K562 (cell line): ENCODE measurements around the gene BBC3. TPM values are rescaled to one million over a fixed set of nuclear protein-coding genes. Genes with fewer than 3 reads are reported as not detected.
A peak's percentile ranks its signal among the peaks of the same experiment; 100 is the strongest.

Experiments
- CBX8 ChIP-seq: fragments of 200-600 bp; sonication (generic); IDR thresholded peaks from 2 replicates; pipeline ENCODE4 v1.6.1; 2012; ENCODE audit warnings: borderline replicate concordance, mixed run types, low read depth, mild to moderate bottlenecking, moderate library complexity, mixed read lengths, low read length, control low read depth, inconsistent platforms; ENCODE audit not compliant: poor library complexity, severe bottlenecking; ENCODE audit errors: extremely low read depth
- CEBPB ChIP-seq: fragments of 450-650 bp; IDR thresholded peaks from 2 replicates; pipeline ENCODE4 v1.6.1; 2016; ENCODE audit warnings: missing genetic modification characterization, missing compliant biosample characterization
- CHCHD3 ChIP-seq: fragments of 250-450 bp; sonication (Bioruptor Pico); IDR thresholded peaks from 2 replicates; pipeline ENCODE4 v2.1.2; 2022; ENCODE audit warnings: mild to moderate bottlenecking
- COPS2 ChIP-seq: fragments of 450-650 bp; conservative IDR thresholded peaks from 2 replicates; pipeline ENCODE4 v1.6.1; 2016; ENCODE audit warnings: mild to moderate bottlenecking, moderate library complexity
- ETV6 ChIP-seq, 3 experiments: fragments of 150-350 bp in 1 of 3; sonication (generic) in 1 of 3; formaldehyde crosslinking in 1 of 3; IDR thresholded peaks; 2 replicates each; pipeline versions ENCODE4 v1.6.1 to v1.8.0; 2014 to 2022; ENCODE audit warnings: borderline replicate concordance in 2 of 3, low read depth in 2 of 3, antibody characterized with exemption in 1 of 3, low read length in 1 of 3, mild to moderate bottlenecking in 1 of 3, missing genetic modification reagents in 1 of 3
- FOSL1 ChIP-seq: fragments of 200-800 bp; sonication (Bioruptor generic); conservative IDR thresholded peaks from 2 replicates; pipeline ENCODE4 v1.6.1; 2016; ENCODE audit warnings: missing genetic modification characterization, missing compliant biosample characterization
- FOXJ3 ChIP-seq: sonication (generic); formaldehyde crosslinking; IDR thresholded peaks from 2 replicates; pipeline ENCODE4 v1.4.0; 2020; ENCODE audit warnings: mild to moderate bottlenecking, missing genetic modification reagents
- FOXK1 ChIP-seq: sonication (generic); formaldehyde crosslinking; IDR thresholded peaks from 2 replicates; pipeline ENCODE4 v1.8.0; 2022; ENCODE audit warnings: missing genetic modification reagents, mild to moderate bottlenecking, borderline replicate concordance
- HNRNPK ChIP-seq: fragments of 200-400 bp; formaldehyde crosslinking; IDR thresholded peaks from one replicate; pipeline ENCODE4 v1.6.1; 2018; ENCODE audit warnings: mild to moderate bottlenecking, low read depth, low read length; ENCODE audit not compliant: poor library complexity, severe bottlenecking
- IFI16 ChIP-seq: fragments of 250-450 bp; sonication (Bioruptor Pico); IDR thresholded peaks from 2 replicates; pipeline ENCODE4 v2.1.2; 2022; ENCODE audit warnings: mild to moderate bottlenecking, inconsistent platforms
- MYBL2 ChIP-seq, 2 experiments: fragments of 450-650 bp in 1 of 2; sonication (generic) in 1 of 2; formaldehyde crosslinking in 1 of 2; IDR thresholded peaks; 2 replicates each; pipeline versions ENCODE4 v1.6.1 to v1.8.1; 2017 to 2022; ENCODE audit warnings: borderline replicate concordance in 1 of 2, inconsistent platforms in 1 of 2, low read depth in 1 of 2, mild to moderate bottlenecking in 1 of 2, missing genetic modification reagents in 1 of 2, moderate library complexity in 1 of 2
- PYGO2 ChIP-seq: fragments of 450-650 bp; IDR thresholded peaks from 2 replicates; pipeline ENCODE4 v1.6.1; 2016; ENCODE audit warnings: mild to moderate bottlenecking, missing genetic modification characterization, moderate library complexity, missing compliant biosample characterization
- RBM17 ChIP-seq: fragments of 200-400 bp; formaldehyde crosslinking; IDR thresholded peaks from 2 replicates; pipeline ENCODE4 v1.6.1; 2017; ENCODE audit warnings: low read depth, mild to moderate bottlenecking, low read length, borderline replicate concordance
- ZNF133 ChIP-seq: fragments of 250-450 bp; sonication (Bioruptor Pico); IDR thresholded peaks from 2 replicates; pipeline ENCODE4 v1.4.0; 2020; ENCODE audit warnings: mild to moderate bottlenecking
- ZNF408 ChIP-seq: fragments of 250-450 bp; sonication (Bioruptor Pico); IDR thresholded peaks from 2 replicates; pipeline ENCODE4 v1.4.0; 2020; ENCODE audit warnings: low read depth, mild to moderate bottlenecking, moderate library complexity
- ZNF668 ChIP-seq: fragments of 250-450 bp; sonication (Bioruptor Pico); IDR thresholded peaks from 2 replicates; pipeline ENCODE4 v1.8.0; 2022; ENCODE audit warnings: mild to moderate bottlenecking, inconsistent platforms
- polyA plus RNA-seq, 8 experiments: library from polyadenylated mRNA; depleted of rRNA in 4 of 8; stranded (reverse) in 5 of 8; unstranded in 3 of 8; fragments of >200 nt; fragmentation: Nextera tagmentation in 2 of 8; fragmentation: Illumina TruSeq in 1 of 8; extraction: Ambion mirVana in 2 of 8; extraction: Trizol in 1 of 8; gene quantifications; 2 replicates each; pipeline versions ENCODE4 v1.2.1 to v1.2.3, GENCODE V29; 2011 to 2014; ENCODE audit warnings: inconsistent platforms in 1 of 8, missing spikeins in 1 of 8
- total RNA-seq, 7 experiments: library from RNA; depleted of rRNA in 6 of 7; stranded (reverse); fragments of >200 nt in 6 of 7; fragmentation: Illumina TruSeq in 2 of 7; extraction: Trizol in 2 of 7; gene quantifications; 2 replicates each; pipeline versions ENCODE4 v1.2.1 to v1.2.3, GENCODE V29; 2011 to 2021; ENCODE audit warnings: low replicate concordance in 1 of 7
- TF ChIP-seq, protein P1 (sequence below): fragments of 450-650 bp; formaldehyde crosslinking; IDR thresholded peaks from 2 replicates; pipeline ENCODE4 v1.4.0; 2022; ENCODE audit warnings: mild to moderate bottlenecking, moderate library complexity
- TF ChIP-seq, protein P2 (sequence below): IDR thresholded peaks from 2 replicates; pipeline ENCODE4 v1.6.1; 2011; ENCODE audit warnings: borderline replicate concordance, low read depth, mild to moderate bottlenecking, moderate library complexity, low read length; ENCODE audit not compliant: insufficient read depth, poor library complexity, severe bottlenecking
- TF ChIP-seq, protein P3 (sequence below): fragments of 250-450 bp; sonication (Bioruptor Pico); IDR thresholded peaks from 2 replicates; pipeline ENCODE4 v1.4.0; 2020; ENCODE audit warnings: mild to moderate bottlenecking, moderate library complexity, borderline replicate concordance

The BBC3 gene
- total and polyA plus RNA-seq, 9 of the 15 experiments (the other 6 are each of a cell fraction or from before 2014, with no cell fraction given) = 0.15 to 30.7 (median 4.8) TPM

DNA sequence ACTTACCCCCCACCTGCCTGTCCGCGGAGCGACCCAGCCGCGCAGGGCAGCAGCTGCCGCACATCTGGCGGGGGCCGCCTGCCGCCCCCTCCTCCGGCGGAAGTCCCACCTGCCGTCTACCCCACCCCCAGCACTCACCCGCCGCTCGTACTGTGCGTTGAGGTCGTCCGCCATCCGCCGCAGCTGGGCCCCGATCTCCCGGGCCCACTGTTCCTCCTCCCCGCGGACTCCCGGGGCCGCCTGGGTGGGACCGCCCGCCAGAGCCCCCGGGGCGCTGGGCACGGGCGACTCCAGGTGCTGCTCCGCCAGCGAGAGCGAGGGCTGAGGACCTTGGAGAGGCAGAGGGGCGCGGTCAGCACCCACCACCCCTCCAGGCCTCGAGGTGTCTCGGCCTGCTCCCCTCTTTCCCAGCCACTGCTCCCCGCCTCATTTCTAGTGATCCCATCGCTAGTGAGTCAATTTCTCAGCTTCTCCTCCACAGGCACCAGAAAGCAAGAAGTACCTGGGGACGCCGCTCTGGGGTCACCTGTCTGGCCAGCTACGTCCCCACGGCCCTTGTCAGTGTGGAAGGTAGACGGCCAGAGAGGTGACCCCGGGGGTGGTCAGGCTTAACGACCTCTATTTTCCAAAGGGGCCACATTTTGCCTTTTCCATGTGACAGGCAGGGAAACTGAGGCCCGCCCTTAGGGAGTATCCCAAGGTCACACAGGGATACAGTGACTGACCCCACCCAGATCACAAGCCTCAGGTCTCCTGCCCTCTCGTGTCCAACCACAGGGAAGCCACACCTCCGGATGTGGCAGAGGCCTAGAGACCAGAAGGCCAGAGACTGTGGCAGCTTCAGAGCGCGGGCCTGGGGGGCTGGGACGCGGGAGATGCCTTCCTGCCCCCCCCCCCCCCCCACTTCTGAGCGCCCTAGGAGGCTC lies 4.3 kb downstream of the BBC3 start (continued):
- TF ChIP-seq CHCHD3 (CRISPR knock-in tag) = no peak
- no peak for TF ChIP-seq CEBPB (tag)
- TF ChIP-seq, protein P1, sequence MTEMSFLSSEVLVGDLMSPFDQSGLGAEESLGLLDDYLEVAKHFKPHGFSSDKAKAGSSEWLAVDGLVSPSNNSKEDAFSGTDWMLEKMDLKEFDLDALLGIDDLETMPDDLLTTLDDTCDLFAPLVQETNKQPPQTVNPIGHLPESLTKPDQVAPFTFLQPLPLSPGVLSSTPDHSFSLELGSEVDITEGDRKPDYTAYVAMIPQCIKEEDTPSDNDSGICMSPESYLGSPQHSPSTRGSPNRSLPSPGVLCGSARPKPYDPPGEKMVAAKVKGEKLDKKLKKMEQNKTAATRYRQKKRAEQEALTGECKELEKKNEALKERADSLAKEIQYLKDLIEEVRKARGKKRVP (CRISPR knock-in tag) = no peak; the same call in 1 of the 2 replicates
- no peak for TF ChIP-seq FOXK1 (CRISPR knock-in tag)
- no peak for TF ChIP-seq ZNF408 (CRISPR knock-in tag)
- TF ChIP-seq, protein P2, sequence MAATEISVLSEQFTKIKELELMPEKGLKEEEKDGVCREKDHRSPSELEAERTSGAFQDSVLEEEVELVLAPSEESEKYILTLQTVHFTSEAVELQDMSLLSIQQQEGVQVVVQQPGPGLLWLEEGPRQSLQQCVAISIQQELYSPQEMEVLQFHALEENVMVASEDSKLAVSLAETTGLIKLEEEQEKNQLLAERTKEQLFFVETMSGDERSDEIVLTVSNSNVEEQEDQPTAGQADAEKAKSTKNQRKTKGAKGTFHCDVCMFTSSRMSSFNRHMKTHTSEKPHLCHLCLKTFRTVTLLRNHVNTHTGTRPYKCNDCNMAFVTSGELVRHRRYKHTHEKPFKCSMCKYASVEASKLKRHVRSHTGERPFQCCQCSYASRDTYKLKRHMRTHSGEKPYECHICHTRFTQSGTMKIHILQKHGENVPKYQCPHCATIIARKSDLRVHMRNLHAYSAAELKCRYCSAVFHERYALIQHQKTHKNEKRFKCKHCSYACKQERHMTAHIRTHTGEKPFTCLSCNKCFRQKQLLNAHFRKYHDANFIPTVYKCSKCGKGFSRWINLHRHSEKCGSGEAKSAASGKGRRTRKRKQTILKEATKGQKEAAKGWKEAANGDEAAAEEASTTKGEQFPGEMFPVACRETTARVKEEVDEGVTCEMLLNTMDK = no peak
- TF ChIP-seq RBM17 = no peak; the same call in 1 of the 2 replicates
- TF ChIP-seq COPS2 = no peak
- TF ChIP-seq ZNF133 (CRISPR knock-in tag) = no peak
- TF ChIP-seq, protein P3, sequence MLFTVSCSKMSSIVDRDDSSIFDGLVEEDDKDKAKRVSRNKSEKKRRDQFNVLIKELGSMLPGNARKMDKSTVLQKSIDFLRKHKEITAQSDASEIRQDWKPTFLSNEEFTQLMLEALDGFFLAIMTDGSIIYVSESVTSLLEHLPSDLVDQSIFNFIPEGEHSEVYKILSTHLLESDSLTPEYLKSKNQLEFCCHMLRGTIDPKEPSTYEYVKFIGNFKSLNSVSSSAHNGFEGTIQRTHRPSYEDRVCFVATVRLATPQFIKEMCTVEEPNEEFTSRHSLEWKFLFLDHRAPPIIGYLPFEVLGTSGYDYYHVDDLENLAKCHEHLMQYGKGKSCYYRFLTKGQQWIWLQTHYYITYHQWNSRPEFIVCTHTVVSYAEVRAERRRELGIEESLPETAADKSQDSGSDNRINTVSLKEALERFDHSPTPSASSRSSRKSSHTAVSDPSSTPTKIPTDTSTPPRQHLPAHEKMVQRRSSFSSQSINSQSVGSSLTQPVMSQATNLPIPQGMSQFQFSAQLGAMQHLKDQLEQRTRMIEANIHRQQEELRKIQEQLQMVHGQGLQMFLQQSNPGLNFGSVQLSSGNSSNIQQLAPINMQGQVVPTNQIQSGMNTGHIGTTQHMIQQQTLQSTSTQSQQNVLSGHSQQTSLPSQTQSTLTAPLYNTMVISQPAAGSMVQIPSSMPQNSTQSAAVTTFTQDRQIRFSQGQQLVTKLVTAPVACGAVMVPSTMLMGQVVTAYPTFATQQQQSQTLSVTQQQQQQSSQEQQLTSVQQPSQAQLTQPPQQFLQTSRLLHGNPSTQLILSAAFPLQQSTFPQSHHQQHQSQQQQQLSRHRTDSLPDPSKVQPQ (CRISPR knock-in tag) = no peak
- peak; percentile 99 for TF ChIP-seq HNRNPK
- TF ChIP-seq PYGO2 (tag) = 0 out of 2 replicates have a peak, but pooled peaks have one; percentile 52
- no peak for TF ChIP-seq CBX8
- no peak for TF ChIP-seq IFI16 (CRISPR knock-in tag)
- TF ChIP-seq MYBL2 (IDR thresholded peaks at IDR 0.05; ENCODE audit: low read depth) = no peak
- TF ChIP-seq MYBL2 (CRISPR knock-in tag; IDR thresholded peaks at IDR 0.05; ENCODE audit: borderline replicate concordance) = no peak; the same call in 1 of the 2 replicates
- TF ChIP-seq FOSL1 (tag) = 0 out of 2 replicates have a peak, but pooled peaks have one; percentile 15
- TF ChIP-seq ZNF668 = 0 out of 2 replicates have a peak, but pooled peaks have one; percentile 8
- TF ChIP-seq ETV6 (IDR thresholded peaks at IDR 0.05; ENCODE audit: borderline replicate concordance in 1 of 2, low read depth in 2 of 2, low read length in 1 of 2) = no peak; a peak in 1 of 4 replicates
- no peak for TF ChIP-seq ETV6 (CRISPR knock-in tag; IDR thresholded peaks at IDR 0.05; ENCODE audit: borderline replicate concordance)
- TF ChIP-seq FOXJ3 = no peak
